Tongue (tissue), 2 donors: ENCODE measurements around the gene BRMS1. TPM values are rescaled to one million over a fixed set of nuclear protein-coding genes. Genes with fewer than 3 reads are reported as not detected.
A peak's percentile ranks its signal among the peaks of the same experiment; 100 is the strongest.
"Not testable (repeated sequence)": the region's sequence is repeated elsewhere in the genome, so short reads cannot be mapped to it uniquely, and the experiment has no call there.

Experiments used
- DNase-seq: peaks from one replicate; pipeline ENCODE4 v3.0.0-alpha.2; 2015
- total RNA-seq: library from RNA; depleted of rRNA; stranded (reverse); fragments of >200 nt; gene quantifications from one replicate; pipeline ENCODE4 v1.2.3, GENCODE V29; 2014

The BRMS1 gene
- total RNA-seq, 1 donor from 2014 or later: 23.6 TPM

GRCh38 chr11:66322732-66323427, 22.0 kb downstream of the BRMS1 start:
- DNase-seq: no peak

- DNase-seq: no peak
Observed at GRCh38 chr11:66321606-66322005, 23.3 kb downstream of the BRMS1 start.

GRCh38 chr11:66320748-66321147, 24.2 kb downstream of the BRMS1 start:
- DNase-seq: not testable (repeated sequence)

- DNase-seq: not testable (repeated sequence)
Observed at GRCh38 chr11:66320289-66320688, 24.6 kb downstream of the BRMS1 start.

GRCh38 chr11:66318600-66318970, 26.3 kb downstream of the BRMS1 start:
- no peak for DNase-seq

GRCh38 chr11:66317723-66318599, 26.9 kb downstream of the BRMS1 start:
- peak; percentile 63 for DNase-seq

GRCh38 chr11:66317322-66317722, 27.6 kb downstream of the BRMS1 start:
- DNase-seq: peak; percentile 67

GRCh38 chr11:66316849-66317251, 28.1 kb downstream of the BRMS1 start, which contains the start of gene CD248:
TSS of gene CD248 (minus strand) at chr11:66317044. CDS start at chr11:66317027, 17 bp downstream.
- DNase-seq: peak; percentile 88

GRCh38 chr11:66315921-66316811, 28.7 kb downstream of the BRMS1 start:
- no peak for DNase-seq

GRCh38 chr11:66315498-66315885, 29.4 kb downstream of the BRMS1 start:
- no peak for DNase-seq

- DNase-seq: no peak
Observed at GRCh38 chr11:66314561-66315497, 30.1 kb downstream of the BRMS1 start.

GRCh38 chr11:66314186-66314501, 30.8 kb downstream of the BRMS1 start:
- no peak for DNase-seq

GRCh38 chr11:66313321-66314185, 31.4 kb downstream of the BRMS1 start:
- DNase-seq: peak; percentile 86

GRCh38 chr11:66312549-66313320, 32.2 kb downstream of the BRMS1 start:
- DNase-seq: peak; percentile 98

- peak; percentile 94 for DNase-seq
Observed at GRCh38 chr11:66311965-66312548, 32.8 kb downstream of the BRMS1 start.

- no peak for DNase-seq
Observed at GRCh38 chr11:66311470-66311964, 33.4 kb downstream of the BRMS1 start.

- DNase-seq: not testable (repeated sequence)
Observed at GRCh38 chr11:66310803-66311440, 34.0 kb downstream of the BRMS1 start.

GRCh38 chr11:66310324-66310723, 34.6 kb downstream of the BRMS1 start:
- DNase-seq: no peak
